ENCODE data around the gene KRTAP10-3.

DNA sequence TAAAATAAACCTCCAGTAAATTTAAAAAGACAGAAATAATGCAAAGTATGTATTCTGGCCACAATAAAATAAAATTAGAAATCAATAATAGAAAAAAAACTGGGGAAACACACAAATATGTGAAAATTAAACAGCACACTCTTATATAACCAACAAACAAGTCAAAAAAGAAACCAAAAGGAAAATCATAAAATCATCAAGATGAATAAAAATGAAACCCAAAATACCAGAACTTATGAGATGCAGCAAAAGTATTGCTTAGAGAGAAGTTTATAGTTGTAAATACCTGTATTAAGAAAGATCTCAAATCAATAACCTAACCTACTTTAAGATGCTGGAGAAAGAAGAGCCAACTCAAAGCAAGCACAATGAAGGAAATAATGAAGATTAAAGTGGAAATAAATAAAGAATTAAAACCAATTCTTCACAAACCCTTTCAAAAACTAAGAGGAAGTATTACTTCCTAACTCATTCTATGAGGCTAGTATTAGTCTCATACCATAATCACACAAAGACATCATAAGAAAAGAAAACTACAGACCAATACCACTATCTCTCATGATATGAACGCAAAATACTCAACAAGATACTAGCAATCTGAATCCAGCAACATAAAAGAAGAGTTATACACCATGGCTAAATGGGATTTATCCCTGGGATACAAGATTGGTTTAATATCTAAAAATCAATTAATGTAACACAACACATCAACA, 6.4 kb upstream of the KRTAP10-3 start:
- no peak for TF ChIP-seq CTCF (IDR thresholded peaks at IDR 0.05)
- TF ChIP-seq, protein P1, sequence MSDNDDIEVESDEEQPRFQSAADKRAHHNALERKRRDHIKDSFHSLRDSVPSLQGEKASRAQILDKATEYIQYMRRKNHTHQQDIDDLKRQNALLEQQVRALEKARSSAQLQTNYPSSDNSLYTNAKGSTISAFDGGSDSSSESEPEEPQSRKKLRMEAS (IDR thresholded peaks at IDR 0.05), result no peak
- TF ChIP-seq EP300 (IDR thresholded peaks at IDR 0.05), result no peak
- TF ChIP-seq POLR2A (IDR thresholded peaks at IDR 0.05; ENCODE audit: low read length), result no peak
- no peak for TF ChIP-seq RAD21 (conservative IDR thresholded peaks at IDR 0.05 in 1 of 2, IDR thresholded peaks at IDR 0.05 in 1 of 2)
- no peak for TF ChIP-seq SREBF2 (IDR thresholded peaks at IDR 0.05)
- TF ChIP-seq MAZ (IDR thresholded peaks at IDR 0.05; ENCODE audit: borderline replicate concordance, low read depth, low read length), result no peak
- no peak for TF ChIP-seq REST (IDR thresholded peaks at IDR 0.05)
- TF ChIP-seq KDM5A (IDR thresholded peaks at IDR 0.05), result no peak
- no peak for TF ChIP-seq JUNB (IDR thresholded peaks at IDR 0.05)
- TF ChIP-seq CHD4 (IDR thresholded peaks at IDR 0.05; ENCODE audit: borderline replicate concordance), result no peak
- TF ChIP-seq, protein P2, sequence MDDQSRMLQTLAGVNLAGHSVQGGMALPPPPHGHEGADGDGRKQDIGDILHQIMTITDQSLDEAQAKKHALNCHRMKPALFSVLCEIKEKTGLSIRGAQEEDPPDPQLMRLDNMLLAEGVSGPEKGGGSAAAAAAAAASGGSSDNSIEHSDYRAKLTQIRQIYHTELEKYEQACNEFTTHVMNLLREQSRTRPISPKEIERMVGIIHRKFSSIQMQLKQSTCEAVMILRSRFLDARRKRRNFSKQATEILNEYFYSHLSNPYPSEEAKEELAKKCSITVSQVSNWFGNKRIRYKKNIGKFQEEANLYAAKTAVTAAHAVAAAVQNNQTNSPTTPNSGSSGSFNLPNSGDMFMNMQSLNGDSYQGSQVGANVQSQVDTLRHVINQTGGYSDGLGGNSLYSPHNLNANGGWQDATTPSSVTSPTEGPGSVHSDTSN (IDR thresholded peaks at IDR 0.05), result no peak
- no peak for TF ChIP-seq RCOR1 (IDR thresholded peaks at IDR 0.05; ENCODE audit: low read depth, low read length)
- TF ChIP-seq TP53 (CRISPR knock-in tag; IDR thresholded peaks at IDR 0.05), result no peak

Measured in A549 (cell line).